ENCODE results near the gene FIGN.

The FIGN gene

GRCh38 chr2:163574309-163574708 is 161.5 kb downstream of the FIGN start:
- CTCF ChIA-PET, result interaction anchor here (1.2 to 1.6 kb wide), 2 partner anchors 16 to 19 kb away, joined by 3 to 4 read pairs; no protein-coding TSS in a partner anchor
- no peak for DNase-seq (ENCODE audit: extremely low spot score)
- TF ChIP-seq, protein P1, sequence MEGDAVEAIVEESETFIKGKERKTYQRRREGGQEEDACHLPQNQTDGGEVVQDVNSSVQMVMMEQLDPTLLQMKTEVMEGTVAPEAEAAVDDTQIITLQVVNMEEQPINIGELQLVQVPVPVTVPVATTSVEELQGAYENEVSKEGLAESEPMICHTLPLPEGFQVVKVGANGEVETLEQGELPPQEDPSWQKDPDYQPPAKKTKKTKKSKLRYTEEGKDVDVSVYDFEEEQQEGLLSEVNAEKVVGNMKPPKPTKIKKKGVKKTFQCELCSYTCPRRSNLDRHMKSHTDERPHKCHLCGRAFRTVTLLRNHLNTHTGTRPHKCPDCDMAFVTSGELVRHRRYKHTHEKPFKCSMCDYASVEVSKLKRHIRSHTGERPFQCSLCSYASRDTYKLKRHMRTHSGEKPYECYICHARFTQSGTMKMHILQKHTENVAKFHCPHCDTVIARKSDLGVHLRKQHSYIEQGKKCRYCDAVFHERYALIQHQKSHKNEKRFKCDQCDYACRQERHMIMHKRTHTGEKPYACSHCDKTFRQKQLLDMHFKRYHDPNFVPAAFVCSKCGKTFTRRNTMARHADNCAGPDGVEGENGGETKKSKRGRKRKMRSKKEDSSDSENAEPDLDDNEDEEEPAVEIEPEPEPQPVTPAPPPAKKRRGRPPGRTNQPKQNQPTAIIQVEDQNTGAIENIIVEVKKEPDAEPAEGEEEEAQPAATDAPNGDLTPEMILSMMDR (IDR thresholded peaks at IDR 0.05; ENCODE audit: control extremely low read depth, extremely low read depth, low read depth, missing control alignments), result no peak
- POLR2A ChIA-PET, result no interaction called here

GRCh38 chr2:163573652-163574051 is 162.2 kb downstream of the FIGN start:
- DNase-seq (ENCODE audit: extremely low spot score), result no peak
- POLR2A ChIA-PET, result no interaction called here
- CTCF ChIA-PET, result interaction anchor here (1.6 kb wide), 1 partner anchor 18 kb away, joined by 4 read pairs; no protein-coding TSS in a partner anchor
- TF ChIP-seq, protein P1 (IDR thresholded peaks at IDR 0.05; ENCODE audit: control extremely low read depth, extremely low read depth, low read depth, missing control alignments), result no peak

DNA sequence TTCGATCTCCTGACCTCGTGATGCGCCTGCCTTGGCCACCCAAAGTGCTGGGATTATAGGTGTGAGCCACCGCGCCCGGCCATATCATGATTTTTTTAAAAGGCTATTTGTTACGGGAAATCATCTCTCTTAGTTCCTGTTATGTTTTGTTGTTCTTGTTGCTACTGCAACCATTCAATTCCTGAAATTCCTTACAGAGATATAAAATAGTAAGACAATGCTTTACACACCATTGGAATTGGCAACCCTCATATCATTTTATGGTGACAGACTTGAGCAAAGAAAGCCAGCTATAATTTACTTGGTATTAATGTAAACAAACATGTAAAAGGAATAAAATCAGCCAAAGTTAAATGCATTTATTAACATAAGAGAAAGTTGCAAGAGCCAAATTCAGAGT is 163.0 kb downstream of the FIGN start:
- TF ChIP-seq, protein P1 (IDR thresholded peaks at IDR 0.05; ENCODE audit: control extremely low read depth, extremely low read depth, low read depth, missing control alignments), result no peak
- ChIA-PET CTCF (no interaction called here), POLR2A (no interaction called here)
- no peak for DNase-seq (ENCODE audit: extremely low spot score)

DNA sequence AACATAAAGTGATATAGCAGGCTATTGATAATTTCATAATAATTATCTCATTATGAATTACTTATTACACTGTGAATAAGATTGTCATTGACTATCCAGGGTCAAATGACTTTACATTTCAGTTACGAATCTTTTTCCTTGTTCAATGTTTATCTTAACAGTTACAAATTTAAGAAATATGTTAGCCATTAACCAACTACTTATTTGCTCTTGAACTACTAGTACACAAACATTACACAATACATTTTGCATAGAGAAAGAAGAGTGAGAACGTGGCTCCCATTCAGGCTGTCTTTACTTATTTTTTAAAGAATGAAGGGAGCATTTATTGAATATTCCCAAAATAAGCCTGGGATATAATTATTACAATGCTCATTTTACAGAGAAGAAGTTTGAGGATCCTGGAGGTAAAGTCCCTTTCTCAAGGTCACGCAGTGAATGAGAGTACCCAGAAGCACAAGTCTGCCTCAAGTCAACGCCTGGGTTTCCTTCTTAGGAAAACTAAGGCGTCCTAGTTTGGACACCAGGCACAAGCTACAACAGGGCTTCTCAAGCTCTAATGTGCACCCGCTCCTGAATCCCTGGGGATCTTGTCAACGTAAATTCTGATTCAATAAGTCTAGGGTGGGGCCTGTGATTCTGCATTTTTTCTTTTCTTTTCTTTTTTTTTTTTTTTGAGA is 164.2 kb downstream of the FIGN start:
- TF ChIP-seq, protein P1 (IDR thresholded peaks at IDR 0.05; ENCODE audit: control extremely low read depth, extremely low read depth, low read depth, missing control alignments), result no peak
- ChIA-PET POLR2A (no interaction called here), CTCF (no interaction called here)
- DNase-seq (ENCODE audit: extremely low spot score), result no peak

DNA sequence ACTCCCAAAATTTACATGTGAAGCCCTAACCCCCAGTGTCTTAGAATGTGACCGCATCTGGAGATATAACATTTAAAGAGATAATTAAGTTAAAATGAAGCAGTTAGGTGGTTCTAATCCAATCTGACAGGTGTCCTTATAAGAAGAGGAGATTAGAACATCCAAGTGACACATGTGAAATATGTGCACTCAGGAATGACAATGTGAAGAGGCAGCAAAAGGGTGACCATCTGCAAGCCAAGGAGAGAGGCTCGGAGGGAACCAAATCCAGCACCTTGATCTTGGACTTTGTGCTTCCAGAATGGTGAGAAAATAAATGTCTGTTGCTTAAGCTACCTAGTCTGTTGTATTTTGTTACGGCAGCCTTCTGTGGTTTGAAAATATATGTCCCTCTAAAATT is 165.4 kb downstream of the FIGN start:
- ChIA-PET POLR2A (no interaction called here), CTCF (interaction anchor here (1.6 kb wide), 1 partner anchor 36 kb away, joined by 3 read pairs; no protein-coding TSS in a partner anchor)
- DNase-seq (ENCODE audit: extremely low spot score), result no peak
- TF ChIP-seq, protein P1 (IDR thresholded peaks at IDR 0.05; ENCODE audit: control extremely low read depth, extremely low read depth, low read depth, missing control alignments), result no peak

- POLR2A ChIA-PET, result no interaction called here
These were observed 170.6 kb downstream of the FIGN start for GRCh38 chr2:163565192-163565591.

More at GRCh38 chr2:163565192-163565591, 170.6 kb downstream of the FIGN start:
- CTCF ChIA-PET, result interaction anchor here (1.0 to 1.4 kb wide), 2 partner anchors 22 to 29 kb away, joined by 3 read pairs; no protein-coding TSS in a partner anchor
- TF ChIP-seq, protein P1 (IDR thresholded peaks at IDR 0.05; ENCODE audit: control extremely low read depth, extremely low read depth, low read depth, missing control alignments), result no peak
- no peak for DNase-seq (ENCODE audit: extremely low spot score)
